Left ventricle myocardium superior (tissue), 1 donor: ENCODE results near the gene PRKD3. TPM values are rescaled to one million over a fixed set of nuclear protein-coding genes. Genes with fewer than 3 reads are reported as not detected.
A peak's percentile ranks its signal among the peaks of the same experiment; 100 is the strongest.

Experiments
- ATAC-seq: fragments of 200-7000 bp; cut with Tn5 transposase; one replicate; pipeline ENCODE4 v1.9.1; 2020; ENCODE audit warnings: mild to moderate bottlenecking, moderate library complexity
- DNase-seq: peaks from one replicate; pipeline ENCODE4 v3.0.0-alpha.2; 2020
- intact Hi-C: fragments of 100-400 bp; cut with micrococcal nuclease; formaldehyde crosslinking; loops from one replicate; pipeline ENCODE4 v1.11.0; 2022
- total RNA-seq: library from RNA; stranded (reverse); fragmentation: NEBNext Ultra II Directional; extraction: Animal tissue kit (Norgen Biotek cat#: 25700); gene quantifications from one replicate; pipeline ENCODE4 v1.2.1, GENCODE V29; 2021
- donor health status: DM: no; HTN: yes; CAD: no; lungs with severe emphysema.

PRKD3 gene
- total RNA-seq, 1 donor from 2014 or later = 12.8 TPM

DNA sequence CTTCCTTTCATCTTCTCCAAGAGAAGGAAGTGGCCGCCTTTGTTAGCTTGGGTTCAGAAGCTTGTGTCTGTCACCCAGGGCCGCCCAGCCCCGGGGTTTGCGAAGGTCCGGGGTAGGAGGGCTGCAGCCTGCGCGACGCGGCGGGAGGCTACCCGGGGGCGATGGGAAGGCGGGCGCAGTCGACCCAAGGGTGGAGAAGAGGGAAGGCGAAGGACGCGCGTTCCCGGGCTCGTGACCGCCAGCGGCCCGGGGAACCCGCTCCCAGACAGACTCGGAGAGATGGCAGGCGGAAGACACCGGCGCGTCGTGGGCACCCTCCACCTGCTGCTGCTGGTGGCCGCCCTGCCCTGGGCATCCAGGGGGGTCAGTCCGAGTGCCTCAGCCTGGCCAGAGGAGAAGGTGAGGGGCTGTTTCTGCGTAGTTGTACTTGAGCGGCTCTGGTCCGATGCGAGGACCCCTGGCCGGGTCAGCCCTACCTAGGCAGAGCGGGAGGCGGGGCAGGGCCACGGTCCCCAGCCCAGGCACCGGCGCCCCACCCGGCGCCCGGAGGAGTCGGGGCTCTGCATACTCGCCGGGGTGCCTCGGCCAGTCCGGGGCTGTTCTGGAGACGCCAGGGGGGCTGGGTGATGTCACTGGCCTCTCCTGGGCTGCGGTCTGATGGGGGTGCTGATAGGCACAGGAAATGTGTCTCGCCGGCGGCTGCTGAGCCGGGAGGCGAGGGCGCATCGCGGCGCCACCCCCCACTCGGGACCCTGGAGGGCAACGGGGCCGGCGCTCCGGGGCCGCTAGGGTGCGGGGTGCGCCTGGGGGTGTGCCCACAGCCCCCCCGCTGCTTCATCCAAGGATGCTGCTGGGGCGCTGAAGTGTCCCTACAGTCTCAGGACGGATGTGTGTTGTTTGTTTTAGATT lies 20.1 kb upstream of the PRKD3 start, which contains the start of gene QPCT:
Gene QPCT, plus strand, starts transcription at position 178 of the 909 bp plus-strand sequence. Its CDS starts 102 bp downstream, at position 280.
- ATAC-seq (peak; percentile 84), DNase-seq (peak; percentile 62)
- intact Hi-C loops = no loop called here

DNA sequence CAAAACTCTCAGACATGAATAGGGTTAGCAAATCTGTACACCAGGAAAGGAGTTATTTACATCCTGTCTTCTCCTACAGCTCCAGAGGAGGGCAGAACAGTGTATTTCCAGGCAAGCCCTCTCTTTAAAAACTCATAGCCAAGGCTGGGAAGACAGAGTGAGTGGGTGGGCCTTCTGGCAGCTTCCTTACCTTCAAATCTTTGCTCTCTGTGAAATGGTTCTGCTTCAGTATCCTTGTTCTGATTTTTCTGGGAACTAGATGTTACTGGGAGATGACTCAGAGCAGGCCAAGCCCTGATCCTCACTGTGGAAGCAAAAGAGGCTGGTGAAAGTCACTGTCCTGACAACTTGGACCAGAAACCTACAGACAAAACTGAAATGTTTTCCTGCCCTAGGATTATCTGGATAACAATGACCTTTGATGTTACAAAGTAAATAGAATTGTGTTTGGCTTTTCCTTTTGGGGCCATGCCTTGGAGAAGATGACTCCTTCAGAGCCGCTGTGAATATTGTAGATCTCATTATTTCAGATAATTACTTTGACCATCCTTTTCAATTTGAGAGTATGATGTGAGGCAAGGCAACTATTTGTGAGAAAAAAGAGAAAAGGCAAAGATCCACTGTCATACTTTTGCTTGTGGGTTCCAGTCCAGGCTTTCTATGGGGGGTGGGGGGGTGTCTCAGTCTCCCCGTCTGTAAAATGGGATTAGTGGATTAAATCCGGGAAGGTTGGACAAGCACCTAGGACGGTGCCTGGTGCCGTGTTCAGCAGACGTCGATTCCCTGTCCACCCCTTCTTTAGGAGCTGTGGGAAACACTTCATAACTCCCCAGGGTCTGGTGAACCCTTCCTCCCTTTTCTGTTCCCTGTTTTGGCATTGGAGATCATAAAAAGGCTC lies 19.2 kb upstream of the PRKD3 start:
- DNase-seq (no peak), ATAC-seq (peak; percentile 63)
- intact Hi-C loops = no loop called here

DNA sequence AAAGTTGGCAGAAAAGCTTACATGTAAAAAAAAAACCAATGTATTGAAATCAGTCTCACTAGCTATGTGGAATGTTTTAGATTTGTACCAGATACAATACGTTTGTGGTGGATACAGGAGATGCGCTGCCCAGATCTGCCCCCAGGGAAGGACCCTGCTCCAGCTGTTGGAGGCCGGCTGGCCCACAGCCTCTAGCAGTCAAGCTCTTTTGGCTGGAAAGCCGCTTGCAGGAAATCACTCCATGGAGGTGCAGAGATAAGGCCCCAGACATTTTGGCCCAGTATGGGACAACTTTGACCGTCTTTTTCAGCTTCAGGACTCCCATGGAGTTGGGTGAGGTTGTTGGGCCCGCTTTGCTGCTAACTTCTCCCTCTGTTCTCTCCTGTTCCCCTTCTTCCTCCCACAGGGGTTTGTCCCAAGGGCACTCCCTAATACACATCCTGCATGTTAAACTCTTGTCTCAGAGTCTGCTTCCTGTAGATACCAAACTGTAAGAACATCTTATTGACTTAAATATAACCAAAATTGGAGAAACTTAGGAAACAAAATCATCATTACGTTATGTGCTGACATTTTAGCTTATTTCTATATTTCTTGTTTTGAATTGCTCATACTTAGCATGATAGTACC lies 18.1 kb upstream of the PRKD3 start:
- ATAC-seq (peak; percentile 36), DNase-seq (peak; percentile 40)
- intact Hi-C loops = no loop called here

DNA sequence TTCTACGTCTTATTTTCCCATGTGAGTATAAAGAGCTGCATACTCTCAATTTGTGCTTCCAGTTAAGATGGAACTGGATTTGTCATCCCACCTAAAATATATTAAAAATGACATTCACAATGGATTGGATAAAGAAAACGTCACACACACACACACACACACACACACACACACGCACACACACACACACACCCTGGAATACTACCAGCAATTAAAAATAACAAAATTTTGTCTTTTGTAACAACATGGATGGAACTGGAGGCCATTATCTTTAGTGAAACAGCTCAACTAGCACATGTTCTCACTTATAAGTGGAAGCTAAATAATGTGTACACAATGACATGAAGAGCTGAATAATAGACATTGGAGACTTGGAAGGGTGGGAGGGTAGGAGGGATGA lies 16.0 kb upstream of the PRKD3 start:
- intact Hi-C loops = no loop called here
- DNase-seq (no peak), ATAC-seq (no peak)

DNA sequence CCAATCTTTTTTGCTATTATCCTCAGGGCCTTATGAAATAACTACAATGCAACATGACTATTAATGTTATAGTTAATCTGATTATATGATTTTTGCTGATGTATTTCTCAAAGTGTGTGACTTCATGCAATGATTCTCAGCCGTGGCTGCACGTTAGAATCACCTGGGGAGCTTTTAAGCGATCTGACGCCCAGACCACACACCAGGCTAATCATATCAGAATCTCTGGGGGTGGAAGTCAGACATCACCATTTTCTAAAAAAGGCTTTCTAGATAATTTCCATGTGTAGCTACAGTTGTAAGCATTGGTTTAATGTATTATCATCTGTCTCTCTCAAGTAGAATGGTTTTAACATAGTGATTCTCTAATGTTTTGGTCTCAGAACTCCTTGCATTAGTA lies 14.3 kb upstream of the PRKD3 start:
- DNase-seq = no peak
- intact Hi-C loops = no loop called here
- ATAC-seq = no peak

DNA sequence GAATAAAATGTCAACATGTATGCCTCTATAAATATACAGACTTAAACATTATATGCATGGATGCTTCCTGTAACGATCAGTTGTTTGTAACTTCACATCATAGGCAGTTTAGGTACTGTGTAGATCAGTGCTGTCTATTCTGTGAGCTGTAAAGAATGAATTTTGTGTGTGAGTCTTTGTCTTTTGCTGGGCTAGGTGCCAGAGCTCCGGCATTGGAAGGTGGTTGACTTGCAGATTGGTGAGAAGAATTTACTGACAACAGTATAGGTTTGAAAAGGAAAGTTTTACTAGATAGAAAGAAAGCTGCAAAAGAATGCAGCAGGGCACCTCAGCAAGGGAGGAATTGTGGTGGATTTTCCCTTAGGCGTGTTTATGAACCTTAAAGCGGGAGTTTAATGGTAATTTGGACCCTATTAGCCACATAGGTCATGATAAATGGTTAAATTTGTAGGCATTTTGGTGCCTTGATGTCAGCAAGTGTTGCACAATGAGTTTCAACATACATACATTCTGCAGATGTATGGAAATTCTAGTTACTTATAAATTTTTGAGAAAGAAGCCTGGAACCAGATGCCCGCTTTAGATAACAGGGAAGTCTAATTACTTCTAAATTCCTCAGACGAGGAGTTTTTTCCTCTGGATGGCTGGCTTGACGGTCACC lies 13.1 kb upstream of the PRKD3 start:
- DNase-seq (no peak), ATAC-seq (no peak)
- intact Hi-C loops = no loop called here

DNA sequence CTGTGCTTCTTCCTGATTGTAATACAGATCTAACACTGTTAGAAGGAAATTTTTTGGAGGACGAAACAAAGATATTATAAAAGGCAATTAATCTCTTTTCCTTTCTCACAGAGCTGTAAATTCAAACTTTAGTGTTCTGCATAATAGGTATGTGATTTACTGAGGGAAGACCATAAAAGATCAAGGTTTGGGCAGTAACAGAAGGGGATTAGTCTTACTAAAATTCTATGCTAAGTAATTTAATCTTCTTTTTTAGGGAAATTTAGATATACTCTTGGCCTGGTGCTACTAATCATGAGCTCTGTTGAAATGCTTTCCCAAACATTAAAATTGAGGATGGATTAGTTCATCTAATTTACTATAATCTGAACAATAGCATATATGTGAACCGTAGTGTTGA lies 11.0 kb upstream of the PRKD3 start:
- ATAC-seq (no peak), DNase-seq (no peak)
- intact Hi-C loops = no loop called here

DNA sequence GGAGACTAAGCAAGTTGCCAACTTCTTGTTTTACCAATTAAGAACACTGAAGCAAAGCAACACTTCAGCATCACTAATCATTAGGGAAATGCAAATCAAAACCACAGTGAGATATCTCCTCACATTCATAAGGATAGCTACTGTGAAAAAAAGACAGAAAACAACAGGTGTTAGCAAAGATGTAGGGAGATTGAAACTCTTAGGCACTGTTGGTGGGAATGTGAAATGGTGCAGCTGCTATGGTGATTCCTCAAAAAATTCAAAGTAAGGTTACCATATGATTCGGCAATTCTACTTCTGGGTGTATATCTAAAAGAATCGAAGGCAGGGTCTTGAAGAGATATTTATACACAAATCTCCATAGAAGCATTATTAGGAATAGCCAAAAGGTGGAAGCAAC lies 8.6 kb upstream of the PRKD3 start:
- DNase-seq (no peak), ATAC-seq (no peak)
- intact Hi-C loops = no loop called here

DNA sequence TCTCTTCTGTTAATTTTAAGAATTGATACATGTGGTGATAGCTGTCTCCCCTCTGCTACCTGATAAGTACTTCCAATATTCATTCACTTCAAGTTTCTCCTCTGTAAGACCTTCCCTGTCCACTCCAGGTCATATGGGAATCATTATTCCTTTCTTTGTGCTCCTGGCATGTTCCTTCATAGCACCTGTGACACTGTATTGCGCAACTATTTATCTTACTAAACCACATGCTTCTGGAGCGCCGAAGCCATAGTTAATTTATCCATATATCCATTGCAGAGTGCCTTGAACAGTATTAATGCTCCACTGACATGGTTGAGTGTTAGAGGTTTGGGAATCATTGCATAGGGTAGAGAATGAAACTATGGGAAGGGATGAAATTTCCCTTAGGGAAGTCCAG lies 7.9 kb upstream of the PRKD3 start:
- ATAC-seq = no peak
- no peak for DNase-seq
- intact Hi-C loops = no loop called here

DNA sequence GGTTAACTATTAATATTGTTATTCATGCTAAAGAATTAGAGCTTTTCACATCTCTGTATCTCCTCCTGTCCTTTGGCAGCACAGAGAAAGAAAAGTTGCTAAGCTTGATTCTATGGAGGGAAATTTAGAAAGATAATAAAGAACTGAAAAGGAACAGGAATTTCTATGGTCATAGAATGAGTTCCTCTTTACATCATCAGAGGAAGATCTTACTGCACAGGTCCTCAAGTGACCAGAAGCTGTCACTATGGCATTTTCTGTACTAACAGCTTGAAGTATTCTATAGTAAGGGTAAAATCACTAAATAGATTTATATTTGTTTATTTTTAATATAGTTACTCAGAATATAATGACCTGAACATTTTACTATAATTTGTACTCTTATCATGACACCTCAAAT lies 6.0 kb upstream of the PRKD3 start:
- no peak for DNase-seq
- intact Hi-C loops = no loop called here

DNA sequence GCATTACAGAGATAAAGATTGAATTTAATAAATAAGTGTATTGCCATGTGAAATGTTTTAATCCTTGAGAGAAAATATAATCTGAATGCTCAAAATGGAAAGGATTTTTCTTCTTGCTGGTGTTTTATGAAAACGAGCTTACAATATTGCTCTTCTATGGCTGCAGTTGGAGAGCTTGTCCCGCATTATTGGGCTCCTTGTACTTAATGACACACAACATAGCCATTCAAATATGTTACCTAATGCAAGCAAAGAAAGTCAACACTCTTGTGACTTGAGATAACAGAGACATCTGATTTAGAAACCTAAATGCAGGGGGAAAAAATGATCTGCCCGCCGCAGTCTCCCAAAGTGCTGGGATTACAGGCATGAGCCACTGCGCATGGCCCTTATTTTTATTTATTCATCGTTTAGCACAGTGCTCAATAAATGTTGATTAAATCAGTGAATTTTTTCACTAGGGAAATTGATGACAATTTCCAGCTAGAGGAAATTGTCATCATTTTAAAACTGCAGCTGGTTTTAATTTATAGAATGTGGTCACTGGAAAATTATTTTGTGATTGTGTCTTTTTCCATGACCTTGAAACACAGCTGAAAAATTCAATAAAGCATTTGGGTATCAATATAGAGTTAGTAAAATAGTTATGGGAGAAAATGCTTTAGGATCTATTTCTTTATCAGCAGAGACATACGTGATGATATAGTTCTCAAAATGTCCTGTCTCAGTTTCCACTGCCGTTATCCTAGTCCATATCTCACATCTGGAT lies 2.4 kb upstream of the PRKD3 start:
- DNase-seq (no peak), ATAC-seq (no peak)
- intact Hi-C loops = no loop called here

More for the DNA sequence above, 6.0 kb upstream of the PRKD3 start:
- no peak for ATAC-seq

DNA sequence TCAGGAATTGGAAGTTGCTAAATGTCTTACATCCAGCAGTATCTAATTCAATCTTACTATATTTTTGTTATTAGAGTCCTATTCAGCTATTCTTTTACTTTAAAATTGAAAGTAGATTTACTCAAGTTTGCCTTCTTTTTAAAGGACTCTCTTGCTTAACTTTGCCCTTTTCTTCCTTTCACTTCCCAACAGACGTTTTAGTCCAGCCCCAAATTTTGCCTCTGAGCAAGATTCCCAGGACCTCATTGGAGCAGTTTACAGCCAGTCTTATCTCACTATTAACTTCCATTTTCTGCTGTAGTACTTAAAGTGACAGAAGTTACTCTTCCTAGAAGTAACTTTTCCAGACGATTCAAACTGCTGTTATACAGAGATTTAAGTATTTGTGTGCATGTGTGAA lies 1.7 kb upstream of the PRKD3 start:
- intact Hi-C loops = no loop called here
- no peak for DNase-seq
- ATAC-seq = peak; percentile 52

DNA sequence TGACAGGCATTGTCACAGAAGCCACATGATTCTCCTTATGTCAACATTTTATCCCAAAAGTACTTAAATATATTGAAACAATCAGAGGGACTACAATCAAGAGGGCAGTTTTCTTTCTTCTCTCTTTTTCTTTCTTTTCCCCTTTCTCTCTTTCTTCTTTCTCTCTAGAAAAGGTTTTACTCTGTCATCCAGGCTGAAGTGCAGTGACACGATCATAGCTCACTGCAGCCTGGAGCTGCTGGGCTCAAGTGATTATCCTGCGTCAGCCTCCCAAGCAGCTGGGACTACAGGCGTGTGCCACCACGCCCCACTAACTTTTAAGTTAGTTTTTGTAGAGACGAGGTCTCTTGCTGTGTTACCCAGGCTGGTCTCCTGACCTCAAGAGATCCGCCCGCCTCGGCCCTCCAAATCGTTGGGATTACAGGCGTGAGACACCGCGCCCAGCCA lies 1.0 kb upstream of the PRKD3 start:
- DNase-seq = peak; percentile 33
- ATAC-seq = no peak
- intact Hi-C loops = no loop called here

DNA sequence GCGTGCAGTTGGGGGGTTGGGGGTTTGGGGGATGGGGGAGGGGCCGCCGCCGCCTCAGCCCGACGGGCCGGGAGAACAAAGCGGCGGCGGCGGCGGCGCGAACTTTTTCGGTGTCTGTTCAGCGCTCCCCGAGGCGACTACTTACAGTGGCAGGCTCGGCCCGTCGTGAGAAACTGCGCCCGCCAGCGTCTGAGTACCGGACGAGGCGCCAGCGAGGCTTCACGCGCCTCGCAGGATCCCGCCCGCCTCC lies 172 bp downstream of the PRKD3 start:
- DNase-seq (peak; percentile 91), ATAC-seq (no peak)
- intact Hi-C loops = no loop called here

DNA sequence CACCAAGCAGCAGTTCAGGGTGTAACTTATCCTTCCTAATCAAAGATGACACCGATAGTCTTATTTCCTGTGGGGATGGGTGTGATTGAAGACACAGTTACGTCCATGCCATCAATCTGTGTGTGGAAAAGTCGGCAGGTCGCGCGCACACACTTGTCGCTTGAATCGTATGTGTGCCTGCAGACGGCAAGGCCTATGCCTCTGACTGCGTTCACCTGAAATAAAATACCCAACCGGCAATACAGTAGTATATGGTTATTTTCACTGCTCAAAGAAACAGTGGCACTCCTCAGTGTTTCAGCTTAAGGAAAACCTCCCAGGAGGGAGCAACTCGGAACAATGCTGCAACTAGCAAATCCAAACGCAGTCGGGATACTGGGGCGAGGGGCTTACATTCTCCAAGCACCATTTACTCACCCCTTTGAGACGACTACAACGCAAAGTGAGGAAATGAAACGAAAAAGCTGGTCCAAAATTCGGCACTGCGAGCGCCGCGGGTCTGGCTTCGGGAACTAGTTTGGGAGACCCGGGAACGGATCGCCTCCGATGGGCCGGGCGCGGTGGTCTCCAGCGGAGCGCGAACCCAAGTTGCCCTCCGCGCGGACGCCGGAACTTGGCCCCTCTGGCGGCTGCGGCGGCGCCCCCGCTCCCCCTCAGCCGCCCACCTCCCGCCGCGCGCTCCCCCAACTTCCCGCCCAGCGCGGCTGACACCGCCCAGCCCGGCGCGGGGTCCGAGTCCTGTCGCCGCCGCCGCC lies 675 bp downstream of the PRKD3 start:
- intact Hi-C loops = no loop called here
- DNase-seq (peak; percentile 54), ATAC-seq (peak; percentile 44)

DNA sequence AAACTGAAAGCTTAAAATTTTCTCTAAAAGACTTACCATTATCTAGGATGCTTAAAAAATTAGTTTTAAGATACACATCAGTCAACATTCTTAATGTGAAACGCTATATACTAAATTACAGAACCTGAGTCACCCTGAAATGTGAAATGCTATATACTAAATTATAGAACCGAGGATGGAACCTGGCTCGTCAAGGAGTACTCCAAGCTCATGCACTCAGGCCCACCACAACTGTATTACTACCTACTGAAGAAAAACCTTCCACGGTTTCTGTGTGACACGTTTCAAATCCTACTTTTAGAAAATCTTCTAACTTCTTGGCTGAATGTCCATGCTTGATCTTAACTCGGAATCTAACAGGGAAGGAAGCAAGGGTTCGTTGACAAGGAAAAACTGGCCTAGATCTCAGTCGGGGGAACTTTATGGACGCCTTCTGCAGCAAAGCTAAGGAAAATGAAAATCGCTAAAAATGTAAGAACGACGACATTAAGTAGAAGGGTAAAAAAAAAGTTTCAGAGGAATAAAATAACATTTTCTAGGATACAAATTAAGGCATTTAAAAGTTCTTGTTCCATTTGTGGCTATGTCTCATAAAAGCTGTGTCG lies 1.4 kb downstream of the PRKD3 start:
- DNase-seq (no peak), ATAC-seq (no peak)
- intact Hi-C loops = no loop called here

DNA sequence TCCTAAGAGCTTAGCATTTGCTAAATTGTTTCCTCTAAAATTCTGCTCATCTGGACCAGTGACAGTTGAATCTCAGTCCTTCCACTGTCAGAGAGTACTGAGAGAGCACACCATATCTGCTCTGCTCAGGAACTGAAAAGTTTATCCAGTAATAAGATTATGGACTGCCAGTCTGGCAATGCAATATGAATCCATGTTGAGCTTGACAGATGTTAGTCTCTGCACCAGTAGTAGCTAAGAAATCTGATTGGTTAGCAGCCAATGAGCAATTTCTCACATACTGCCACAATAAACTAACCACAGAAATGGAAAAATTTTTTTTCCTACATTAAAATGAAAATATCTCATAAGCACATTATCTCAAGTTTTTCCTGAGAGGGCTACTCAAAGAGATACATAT lies 2.3 kb downstream of the PRKD3 start:
- intact Hi-C loops = no loop called here
- ATAC-seq = no peak

More for the DNA sequence above, 2.3 kb downstream of the PRKD3 start:
- no peak for DNase-seq
